Liver (tissue), 3 donors: Measurements from ENCODE around the gene PLA2R1.

Experiments used
- CTCF ChIP-seq: fragments of 150-350 bp; IDR thresholded peaks from 2 replicates; pipeline ENCODE4 v1.5.1; 2017; ENCODE audit warnings: improper control_type of control experiment, low read depth, low read length; ENCODE audit not compliant: missing input control
- EGR1 ChIP-seq, 2 donors: IDR thresholded peaks; 2 replicates each; pipeline ENCODE4 v1.6.1; 2016 to 2018; ENCODE audit warnings: antibody characterized with exemption in 2 of 2, low read depth in 2 of 2
- RAD21 ChIP-seq, 2 donors: IDR thresholded peaks; 2 replicates each; pipeline ENCODE4 v1.6.1; 2016; ENCODE audit warnings: antibody characterized with exemption in 2 of 2, mild to moderate bottlenecking in 2 of 2
- donor health status: healthy.
- donor health status: healthy.

GRCh38 chr2:159998243-159998642 lies 64.2 kb downstream of the PLA2R1 start:
- TF ChIP-seq CTCF (no peak), EGR1 (IDR thresholded peaks at IDR 0.05; ENCODE audit: low read depth in 2 of 2) (no peak), RAD21 (IDR thresholded peaks at IDR 0.05) (no peak)
